ENCODE measurements around the gene RITA1. TPM values are rescaled to one million over a fixed set of nuclear protein-coding genes. Genes with fewer than 3 reads are reported as not detected.

The RITA1 gene
- total and polyA plus RNA-seq, 10 of the 15 experiments (the other 5 are each of a cell fraction or from before 2014, with no cell fraction given) = 2.3 to 39.9 (median 24.8) TPM

GRCh38 chr12:113165521-113166450, 19.7 kb upstream of the RITA1 start:
- ChIA-PET POLR2A (interaction anchor here (0.5 kb wide), 1 partner anchor 173 kb away, joined by 3 read pairs; no protein-coding TSS in a partner anchor), SMC1A (ENCODE audit: uncharacterized antibody, unreplicated experiment) (interaction anchor here (1.2 kb wide), 1 partner anchor 12 kb away, joined by 3 read pairs; no protein-coding TSS in a partner anchor), RAD21 (ENCODE audit: unreplicated experiment) (interaction anchor here (0.7 to 0.9 kb wide), 2 partner anchors 12 to 38 kb away, joined by 3 read pairs; no protein-coding TSS in a partner anchor), CTCF (interaction anchor here (1.7 kb wide), 1 partner anchor 10 kb away, joined by 3 read pairs; no protein-coding TSS in a partner anchor)
- Histone ChIP-seq H3K9me3 (replicated peaks; ENCODE audit: control insufficient read depth, insufficient read depth, low read length) (no peaks in the 10 kb centered on the region), H3K27me3 (replicated peaks in 1 of 2; ENCODE audit: control insufficient read depth in 2 of 2, insufficient read depth in 2 of 2, low read length in 1 of 2) (no peaks in the 10 kb centered on the region), H3K4me1 (ENCODE audit: control insufficient read depth, insufficient read depth, low read length) (no peaks in the 10 kb centered on the region), H3K4me2 (ENCODE audit: control insufficient read depth, insufficient read depth) (no peak overlapping the region), H3K36me3 (ENCODE audit: control insufficient read depth in 2 of 2, insufficient read depth in 2 of 2, low read length in 1 of 2) (peaks cover 28 to 33% of the 10 kb centered on the region in 2 experiments; a peak in 3 of 4 replicates), H4K20me1 (ENCODE audit: control insufficient read depth, insufficient read depth) (no peaks in the 10 kb centered on the region), H3K27ac (ENCODE audit: control insufficient read depth, insufficient read depth) (no peak overlapping the region), H3K4me3 (no peak overlapping the region), H2AFZ (ENCODE audit: control insufficient read depth, low read depth, low read length) (no peak overlapping the region), H3K79me2 (ENCODE audit: control insufficient read depth, insufficient read depth, low read length) (no peaks in the 10 kb centered on the region), H3K9ac (ENCODE audit: control insufficient read depth, insufficient read depth, low read length) (no peak overlapping the region)
- BruUV-seq (replicated peaks) = no TSS peak
- FAIRE-seq = no peak
- no peak for DNase-seq (ENCODE audit: low read depth, low spot score)
- in situ Hi-C loops (cut with MboI) = no loop called here
- no peak for ATAC-seq
- peak; percentile 33; the same call in 1 of the 2 replicates for TF ChIP-seq POLR2A (IDR thresholded peaks at IDR 0.05; ENCODE audit: low read depth, low read length)
- no peak for TF ChIP-seq SREBF2 (IDR thresholded peaks at IDR 0.05; ENCODE audit: low read length)
- 98% methylated on average over 32 of the region's 32 CpGs for WGBS (ENCODE audit: insufficient coverage, insufficient replicate concordance, low lambda C conversion rate, missing lambda C conversion rate)
- intact Hi-C loops (cut with micrococcal nuclease; ENCODE audit: unreplicated experiment) = no loop called here

GRCh38 chr12:113167868-113168267, 17.7 kb upstream of the RITA1 start:
- Histone ChIP-seq H3K27me3 (replicated peaks in 1 of 2; ENCODE audit: control insufficient read depth in 2 of 2, insufficient read depth in 2 of 2, low read length in 1 of 2) (no peaks in the 10 kb centered on the region), H3K4me1 (ENCODE audit: control insufficient read depth, insufficient read depth, low read length) (peaks cover 4% of the 10 kb centered on the region), H2AFZ (ENCODE audit: control insufficient read depth, low read depth, low read length) (no peak overlapping the region), H3K27ac (ENCODE audit: control insufficient read depth, insufficient read depth) (no peak overlapping the region), H3K36me3 (ENCODE audit: control insufficient read depth in 2 of 2, insufficient read depth in 2 of 2, low read length in 1 of 2) (peaks cover 28 to 30% of the 10 kb centered on the region in 2 experiments; a peak in 3 of 4 replicates), H3K4me3 (no peak overlapping the region), H3K4me2 (ENCODE audit: control insufficient read depth, insufficient read depth) (no peak overlapping the region), H3K79me2 (ENCODE audit: control insufficient read depth, insufficient read depth, low read length) (no peaks in the 10 kb centered on the region), H3K9me3 (replicated peaks; ENCODE audit: control insufficient read depth, insufficient read depth, low read length) (no peaks in the 10 kb centered on the region), H4K20me1 (ENCODE audit: control insufficient read depth, insufficient read depth) (no peaks in the 10 kb centered on the region), H3K9ac (ENCODE audit: control insufficient read depth, insufficient read depth, low read length) (no peak overlapping the region)
- POLR2A ChIA-PET = no interaction called here
- BruUV-seq (replicated peaks) = no TSS peak
- no peak for TF ChIP-seq KDM1A (IDR thresholded peaks at IDR 0.05; ENCODE audit: borderline replicate concordance)
- TF ChIP-seq POU2F2 (IDR thresholded peaks at IDR 0.05; ENCODE audit: borderline replicate concordance, low read depth, low read length) = no peak
- TF ChIP-seq LARP7 (IDR thresholded peaks at IDR 0.05) = no peak
- TF ChIP-seq PAX5 (IDR thresholded peaks at IDR 0.05; ENCODE audit: borderline replicate concordance, low read depth, low read length) = no peak
- no peak for TF ChIP-seq NBN (IDR thresholded peaks at IDR 0.05)
- TF ChIP-seq GABPA (IDR thresholded peaks at IDR 0.05; ENCODE audit: low read depth) = no peak
- no peak for TF ChIP-seq YY1 (IDR thresholded peaks at IDR 0.05; ENCODE audit: low read depth, low read length)
- TF ChIP-seq MLLT1 (IDR thresholded peaks at IDR 0.05) = no peak
- no peak for TF ChIP-seq CBX5 (IDR thresholded peaks at IDR 0.05; ENCODE audit: low read depth)
- TF ChIP-seq BRCA1 (IDR thresholded peaks at IDR 0.05; ENCODE audit: low read depth, low read length) = no peak
- TF ChIP-seq USF1 (IDR thresholded peaks at IDR 0.05; ENCODE audit: borderline replicate concordance, extremely low read length, insufficient read depth, low read depth, low read length) = no peak
- TF ChIP-seq HDGF (IDR thresholded peaks at IDR 0.05) = no peak
- in situ Hi-C loops (cut with MboI) = no loop called here
- intact Hi-C loops (cut with micrococcal nuclease; ENCODE audit: unreplicated experiment) = no loop called here
- SMC1A ChIA-PET (ENCODE audit: uncharacterized antibody, unreplicated experiment) = no interaction called here
- CTCF ChIA-PET = no interaction called here
- RAD21 ChIA-PET (ENCODE audit: unreplicated experiment) = interaction anchor here (1.2 kb wide), 1 partner anchor 15 kb away, joined by 3 read pairs; no protein-coding TSS in a partner anchor
- 79% methylated on average over 9 of the region's 10 CpGs for whole genome bisulfite sequencing (ENCODE audit: insufficient coverage, insufficient replicate concordance, low lambda C conversion rate, missing lambda C conversion rate)
- ATAC-seq = no peak
- no peak for DNase-seq (ENCODE audit: low read depth, low spot score)
- no peak for FAIRE-seq
